Effector memory CD4-positive, alpha-beta T cell (primary cell): ENCODE results near the gene MYLK.

ENCODE experiments used
- DNase-seq, 3 donors: peaks; one replicate each; pipeline ENCODE4 v3.0.0-alpha.2; 2020
- H3K27ac ChIP-seq: 2 replicates; pipeline ENCODE4 v1.7.0; 2013; ENCODE audit warnings: mild to moderate bottlenecking, low read length, moderate library complexity; ENCODE audit not compliant: insufficient read depth, poor library complexity, severe bottlenecking
- H3K27me3 ChIP-seq: replicated peaks from 2 replicates; pipeline ENCODE4 v1.7.0; 2013; ENCODE audit warnings: mild to moderate bottlenecking, low read length; ENCODE audit not compliant: insufficient read depth, control insufficient read depth, poor library complexity, severe bottlenecking
- H3K36me3 ChIP-seq: 2 replicates; pipeline ENCODE4 v1.7.0; 2013; ENCODE audit warnings: mild to moderate bottlenecking, low read length, moderate library complexity; ENCODE audit not compliant: control insufficient read depth, insufficient read depth
- H3K4me1 ChIP-seq: 2 replicates; pipeline ENCODE4 v1.7.0; 2013; ENCODE audit warnings: low read length, mild to moderate bottlenecking; ENCODE audit not compliant: control insufficient read depth, insufficient read depth, poor library complexity, severe bottlenecking
- H3K4me3 ChIP-seq: 2 replicates; pipeline ENCODE4 v1.7.0; 2013; ENCODE audit warnings: low read length, low read depth, mild to moderate bottlenecking; ENCODE audit not compliant: insufficient read depth, poor library complexity, severe bottlenecking
- H3K9me3 ChIP-seq: 2 replicates; pipeline ENCODE4 v1.7.0; 2013; ENCODE audit warnings: mild to moderate bottlenecking, low read length, moderate library complexity; ENCODE audit not compliant: control insufficient read depth

Gene MYLK

DNA sequence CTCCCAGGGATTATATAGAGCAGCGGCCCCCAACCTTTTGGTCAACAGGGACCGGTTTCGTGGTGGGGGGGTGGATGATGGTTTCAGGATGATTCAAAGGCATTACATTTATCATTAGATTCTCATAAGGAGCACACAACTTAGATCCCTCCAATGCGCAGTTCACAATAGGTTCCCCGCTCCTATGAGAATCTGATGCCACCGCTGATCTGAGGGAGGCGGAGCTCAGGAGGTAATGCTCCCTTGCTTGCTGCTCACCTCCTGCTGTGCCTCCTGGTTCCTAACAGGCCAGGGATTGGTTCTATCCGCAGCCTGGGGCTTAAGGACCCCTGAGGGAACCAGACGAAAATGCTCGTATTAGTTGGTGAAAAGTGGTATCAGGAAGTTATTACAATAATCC lies 298.0 kb downstream of the MYLK start:
- Histone ChIP-seq H3K9me3 (peaks cover 6% of the 10 kb centered on the region), H3K27me3 (no peaks in the 10 kb centered on the region), H3K4me1 (peaks cover 6% of the 10 kb centered on the region), H3K27ac (peak overlapping the region; percentile 79), H3K4me3 (peak overlapping the region; percentile 80), H3K36me3 (peaks cover 7% of the 10 kb centered on the region)
- DNase-seq: peak in 1 of 3 donors; percentile 6

DNA sequence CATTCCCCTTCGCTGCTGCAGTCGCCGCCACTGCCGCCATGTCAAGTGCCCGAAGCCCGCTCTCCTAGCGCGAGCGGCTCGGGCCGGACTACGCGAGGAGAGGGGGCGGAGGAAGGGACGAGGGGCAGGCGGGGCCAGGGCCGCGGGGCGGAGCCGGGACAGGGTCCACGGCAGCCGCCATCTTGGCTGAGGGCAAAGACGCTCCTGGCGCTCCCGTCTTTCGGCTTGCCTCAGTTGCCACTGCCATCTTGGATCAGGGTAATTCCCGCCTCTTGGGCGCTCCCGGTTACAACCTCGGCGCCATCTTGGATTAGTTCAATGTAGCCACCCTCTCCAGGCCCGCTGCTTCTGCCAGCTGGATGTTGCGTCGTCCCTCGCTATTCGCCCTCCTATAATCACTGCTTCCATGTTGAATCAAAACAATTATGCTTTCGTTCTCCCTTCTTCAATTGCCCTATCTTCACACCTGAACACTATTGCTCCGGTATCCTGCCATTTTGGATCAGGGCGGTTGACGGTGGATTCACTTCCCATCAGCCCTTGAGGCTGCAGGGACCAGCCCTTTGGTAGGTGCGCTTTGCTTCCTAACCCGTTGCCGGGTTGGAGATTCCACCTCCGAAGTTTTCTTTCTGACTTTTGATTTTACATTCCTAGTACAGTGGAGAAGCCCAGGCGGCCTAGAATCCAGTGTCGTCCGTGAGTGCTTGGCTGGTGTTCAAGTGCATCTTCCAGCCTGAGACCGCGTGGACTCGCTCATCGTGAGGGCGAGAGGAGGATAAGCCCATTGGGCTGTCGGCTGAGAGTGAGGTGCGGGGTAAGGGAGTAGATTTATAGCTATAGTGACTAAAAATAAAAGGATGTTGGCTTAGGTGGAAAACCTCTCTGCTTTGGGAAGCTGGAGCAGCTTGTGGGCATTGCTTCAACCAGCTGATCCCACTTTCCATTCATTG lies 298.9 kb downstream of the MYLK start, which contains the start of gene HACD2:
Gene HACD2 (minus strand): TSS at position 66 of the 950 bp plus-strand sequence. CDS start 26 bp downstream, at position 40.
- H3K4me1 ChIP-seq: peaks cover 6% of the 10 kb centered on the region
- peak; percentile 85 to 91 (median 91) for DNase-seq
- H3K4me3 ChIP-seq: peak within 1 kb of the TSS; percentile 80
- peak within 1 kb of the TSS; percentile 79 for H3K27ac ChIP-seq
- H3K27me3 ChIP-seq: no peaks in the 10 kb centered on the region
- H3K9me3 ChIP-seq: no peaks in the 10 kb centered on the region
- H3K36me3 ChIP-seq: peaks cover 6% of the 10 kb centered on the region

DNA sequence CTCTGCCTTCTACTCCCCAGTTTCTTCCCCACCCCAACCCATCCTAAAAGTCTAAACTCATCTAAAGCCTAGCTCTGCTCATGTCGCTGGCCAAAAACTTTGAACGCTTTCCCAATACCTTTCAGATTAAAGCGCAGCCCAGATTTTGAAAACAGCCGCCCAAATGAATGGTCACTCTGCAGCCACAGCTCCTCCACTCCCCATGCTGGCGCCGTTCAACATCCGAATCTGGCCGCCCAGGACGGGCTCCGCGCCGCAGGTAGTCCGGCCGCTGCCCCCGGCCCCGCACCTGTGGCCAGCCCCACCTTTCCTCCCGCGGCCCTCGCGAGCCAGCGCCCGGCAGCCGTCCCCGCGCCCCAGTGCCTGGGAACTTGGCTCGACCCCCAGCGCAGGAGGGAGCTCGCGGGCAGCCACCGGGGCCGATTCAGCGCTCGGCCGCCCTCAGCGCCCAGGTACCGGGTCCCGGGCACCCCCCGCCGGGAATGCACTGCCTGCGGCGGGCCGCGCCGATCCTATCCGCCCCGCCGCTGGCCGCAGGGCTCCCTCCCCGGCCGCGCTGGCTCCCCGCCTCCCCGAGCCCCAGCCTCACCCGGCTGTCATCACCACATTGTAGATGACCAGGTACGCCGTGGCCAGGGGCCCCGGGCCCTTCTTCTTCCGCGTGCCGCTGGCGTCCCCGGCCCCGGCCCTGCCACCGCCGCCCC lies 299.7 kb downstream of the MYLK start:
- peaks cover 13% of the 10 kb centered on the region for H3K36me3 ChIP-seq
- peak overlapping the region; percentile 79 for H3K27ac ChIP-seq
- peak overlapping the region; percentile 80 for H3K4me3 ChIP-seq
- no peaks in the 10 kb centered on the region for H3K27me3 ChIP-seq
- H3K9me3 ChIP-seq: no peaks in the 10 kb centered on the region
- DNase-seq: no peak
- H3K4me1 ChIP-seq: peaks cover 6% of the 10 kb centered on the region

DNA sequence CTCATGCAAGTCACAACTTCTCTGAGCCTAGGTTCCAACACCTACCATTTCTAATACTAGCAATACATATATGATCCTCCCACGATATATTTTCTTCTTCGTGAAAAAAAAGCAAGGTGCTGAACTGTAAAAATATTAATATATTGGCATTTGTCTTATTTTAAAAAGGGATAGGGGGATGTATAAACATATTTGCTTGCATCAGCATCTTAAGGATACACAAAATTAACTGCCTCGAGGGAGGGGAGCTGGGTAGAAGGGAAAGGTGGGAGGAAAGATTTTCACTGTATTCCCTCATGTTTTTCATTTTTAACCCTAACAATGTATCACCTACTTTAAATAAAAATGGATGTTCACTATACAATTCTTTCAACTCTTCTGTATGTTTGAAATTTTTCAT lies 300.6 kb downstream of the MYLK start:
- Histone ChIP-seq H3K9me3 (no peaks in the 10 kb centered on the region), H3K4me3 (no peak overlapping the region), H3K4me1 (peaks cover 6% of the 10 kb centered on the region), H3K36me3 (peaks cover 19% of the 10 kb centered on the region), H3K27ac (no peak overlapping the region), H3K27me3 (no peaks in the 10 kb centered on the region)
- no peak for DNase-seq

DNA sequence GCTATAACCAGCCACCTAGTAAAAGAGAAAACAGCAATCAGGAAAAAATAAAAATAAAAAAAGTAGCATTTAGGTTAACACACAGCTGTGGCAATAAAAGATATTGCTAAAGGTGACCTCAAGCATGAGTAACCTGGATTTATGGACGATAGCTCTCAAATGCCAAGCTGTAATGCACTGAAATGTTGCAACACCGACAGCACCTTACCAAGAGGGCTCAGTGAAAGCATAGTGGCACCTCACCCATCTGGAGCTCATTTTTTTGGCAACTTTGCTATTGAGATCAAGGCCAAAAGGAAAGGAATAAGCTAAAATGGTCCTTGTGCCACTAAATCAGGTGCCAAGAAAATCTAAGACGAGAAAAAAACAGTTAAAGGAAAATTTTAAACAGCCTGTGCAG lies 301.8 kb downstream of the MYLK start:
- DNase-seq: no peak
- Histone ChIP-seq H3K27me3 (no peaks in the 10 kb centered on the region), H3K36me3 (peaks cover 23% of the 10 kb centered on the region), H3K27ac (no peak overlapping the region), H3K4me3 (no peak overlapping the region), H3K4me1 (peaks cover 6% of the 10 kb centered on the region), H3K9me3 (no peaks in the 10 kb centered on the region)

DNA sequence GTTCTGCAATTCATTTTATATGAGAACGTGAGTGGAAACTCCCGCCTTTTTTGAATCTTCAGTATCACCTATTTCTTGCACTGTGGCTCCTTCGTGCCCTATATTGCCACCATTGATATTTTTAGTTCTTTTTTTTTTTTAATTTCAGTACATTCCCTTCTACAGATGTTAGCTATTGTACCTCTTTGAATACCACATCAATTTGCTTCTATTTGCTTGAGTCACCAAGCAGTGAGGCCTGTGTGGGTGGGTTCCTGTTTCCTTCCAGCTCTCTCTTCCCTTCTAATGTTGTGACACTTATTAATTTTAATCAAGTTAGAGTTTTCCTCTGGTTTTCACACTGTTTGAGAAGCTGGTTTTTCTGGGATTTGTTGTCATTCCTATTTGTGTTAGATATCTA lies 308.0 kb downstream of the MYLK start:
- Histone ChIP-seq H3K27ac (no peak overlapping the region), H3K9me3 (no peaks in the 10 kb centered on the region), H3K36me3 (peaks cover 26% of the 10 kb centered on the region), H3K4me3 (no peak overlapping the region), H3K4me1 (no peaks in the 10 kb centered on the region), H3K27me3 (no peaks in the 10 kb centered on the region)
- DNase-seq: no peak

DNA sequence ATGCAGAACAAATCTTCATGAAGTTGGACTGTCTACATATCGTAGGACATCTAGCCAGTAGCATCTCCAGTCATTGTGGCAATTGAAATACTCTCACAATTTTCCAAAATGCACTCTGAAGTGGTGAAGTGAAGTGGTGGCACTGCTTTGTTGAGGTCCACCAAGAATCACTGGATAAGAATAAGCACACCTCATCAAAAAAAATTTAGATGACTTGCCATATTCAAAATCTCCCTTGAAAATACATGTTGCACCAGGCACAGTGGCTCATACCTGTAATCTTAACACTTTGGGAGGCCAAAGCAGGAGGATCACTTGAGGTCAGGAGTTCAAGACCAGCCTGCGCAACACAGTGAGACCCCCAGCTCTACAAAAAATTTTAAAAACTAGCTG lies 312.2 kb downstream of the MYLK start:
- no peak for DNase-seq
- no peak overlapping the region for H3K4me3 ChIP-seq
- no peaks in the 10 kb centered on the region for H3K27me3 ChIP-seq
- no peaks in the 10 kb centered on the region for H3K9me3 ChIP-seq
- peaks cover 6% of the 10 kb centered on the region for H3K36me3 ChIP-seq
- H3K27ac ChIP-seq: no peak overlapping the region
- no peaks in the 10 kb centered on the region for H3K4me1 ChIP-seq

DNA sequence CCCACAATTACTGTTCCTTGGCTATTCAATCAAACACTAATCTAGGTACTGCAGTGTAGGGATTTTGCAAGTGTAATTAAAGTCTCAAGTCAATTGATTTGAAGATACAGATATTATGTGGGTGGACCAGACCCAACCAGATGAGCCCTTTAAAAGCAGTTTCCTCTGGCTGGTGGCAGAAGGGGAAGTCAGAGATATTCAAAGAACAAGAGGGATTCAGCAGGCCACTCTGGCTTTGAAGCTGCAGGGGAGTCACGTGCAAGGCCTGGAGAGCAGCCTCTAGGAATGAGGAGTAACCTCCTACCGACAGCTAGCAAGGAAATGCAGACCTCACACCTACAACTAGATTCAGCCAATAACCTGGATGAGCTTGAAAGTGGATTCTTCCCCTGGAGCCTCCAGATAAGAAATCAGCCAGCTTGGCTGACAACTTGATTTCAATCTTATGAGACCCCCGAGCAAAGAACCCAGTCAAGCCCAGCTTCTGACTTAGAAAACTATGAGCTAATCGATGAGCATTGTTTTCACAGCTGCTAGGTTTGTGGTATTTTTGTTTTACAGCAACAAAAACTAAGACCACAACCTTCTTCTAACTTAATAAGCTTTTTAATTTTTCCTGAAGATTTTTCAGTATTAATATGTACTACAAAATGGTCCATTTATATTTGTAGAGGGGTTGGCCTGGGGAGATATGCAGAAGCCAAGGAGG lies 312.7 kb downstream of the MYLK start:
- no peaks in the 10 kb centered on the region for H3K9me3 ChIP-seq
- H3K4me1 ChIP-seq: no peaks in the 10 kb centered on the region
- no peak overlapping the region for H3K27ac ChIP-seq
- H3K27me3 ChIP-seq: no peaks in the 10 kb centered on the region
- H3K4me3 ChIP-seq: no peak overlapping the region
- DNase-seq: no peak
- H3K36me3 ChIP-seq: peaks cover 6% of the 10 kb centered on the region

DNA sequence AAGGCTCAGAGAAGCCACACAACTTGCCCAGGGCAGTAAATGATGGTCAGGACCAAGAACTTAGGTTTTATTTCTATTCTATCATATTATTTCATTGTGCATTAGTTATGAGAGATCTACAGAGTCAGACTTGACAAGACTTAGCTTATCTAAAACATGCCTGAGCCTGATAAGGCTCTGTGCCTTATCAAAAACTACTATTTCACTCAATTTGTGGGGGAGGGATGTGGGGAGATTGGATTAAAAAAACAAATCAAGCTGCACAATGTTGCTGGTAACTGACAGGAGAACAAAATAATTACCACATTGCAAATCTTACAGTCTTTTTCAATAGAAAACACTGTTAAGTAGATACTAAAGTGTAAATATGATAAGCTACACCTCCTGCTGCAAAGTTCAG lies 315.3 kb downstream of the MYLK start:
- Histone ChIP-seq H3K27ac (no peak overlapping the region), H3K36me3 (peaks cover 7% of the 10 kb centered on the region), H3K27me3 (no peaks in the 10 kb centered on the region), H3K9me3 (no peaks in the 10 kb centered on the region), H3K4me1 (no peaks in the 10 kb centered on the region), H3K4me3 (no peak overlapping the region)
- DNase-seq: no peak
